A673 (cell line): ENCODE measurements around the gene LGALS3. TPM values are rescaled to one million over a fixed set of nuclear protein-coding genes. Genes with fewer than 3 reads are reported as not detected.

Source experiments
- BruUV-seq: library from RNA; stranded (reverse); fragments of 400-500 nt; replicated peaks from 2 replicates; lab custom pipeline; 2021; lab: Mats Ljungman, UMichigan
- CTCF ChIA-PET: fragments of 300-600 bp; sonication (Branson Sonifier 250); formaldehyde crosslinking; loops from one replicate; lab custom pipeline; 2022; ENCODE audit warnings: antibody characterized with exemption; lab: Charles Lee
- POLR2A ChIA-PET: fragments of 300-600 bp; sonication (Branson Sonifier 250); formaldehyde crosslinking; loops from one replicate; lab custom pipeline; 2022; ENCODE audit warnings: antibody characterized with exemption; ENCODE audit not compliant: low non-redundant PET; lab: Charles Lee
- DNase-seq: peaks from one replicate; pipeline ENCODE4 v3.0.0-alpha.2; 2015; ENCODE audit warnings: low spot score
- H3K27ac ChIP-seq: fragments of 200-600 bp; sonication (generic); 2 replicates; pipeline ENCODE4 v1.5.1; 2016; ENCODE audit warnings: mixed run types, low read depth, mild to moderate bottlenecking, mixed read lengths, antibody characterized with exemption, low read length; ENCODE audit not compliant: poor library complexity, severe bottlenecking
- H3K27me3 ChIP-seq: fragments of 200-600 bp; sonication (generic); replicated peaks from 2 replicates; pipeline ENCODE4 v1.6.1; 2017; ENCODE audit warnings: mixed run types, low read depth, mild to moderate bottlenecking, mixed read lengths, antibody characterized with exemption, low read length; ENCODE audit not compliant: insufficient read depth, poor library complexity
- H3K36me3 ChIP-seq: fragments of 200-600 bp; sonication (generic); 2 replicates; pipeline ENCODE4 v1.6.1; 2016; ENCODE audit warnings: mixed run types, mild to moderate bottlenecking, mixed read lengths, antibody characterized with exemption, low read length; ENCODE audit not compliant: insufficient read depth, poor library complexity, severe bottlenecking
- H3K4me1 ChIP-seq: fragments of 200-600 bp; sonication (generic); 2 replicates; pipeline ENCODE4 v1.6.1; 2017; ENCODE audit warnings: mixed run types, mild to moderate bottlenecking, mixed read lengths, antibody characterized with exemption, low read length; ENCODE audit not compliant: insufficient read depth, poor library complexity, severe bottlenecking
- H3K4me3 ChIP-seq: fragments of 200-600 bp; sonication (generic); 2 replicates; pipeline ENCODE4 v1.5.1; 2016; ENCODE audit warnings: low read depth, mixed run types, mild to moderate bottlenecking, mixed read lengths, low read length; ENCODE audit not compliant: poor library complexity, severe bottlenecking
- H3K9me3 ChIP-seq: fragments of 200-600 bp; sonication (generic); 2 replicates; pipeline ENCODE4 v1.6.1; 2016; ENCODE audit warnings: mixed run types, low read depth, mild to moderate bottlenecking, mixed read lengths, antibody characterized with exemption, low read length; ENCODE audit not compliant: poor library complexity, severe bottlenecking
- EZH2 ChIP-seq: fragments of 200-600 bp; sonication (generic); IDR thresholded peaks from 2 replicates; pipeline ENCODE4 v1.6.1; 2017; ENCODE audit warnings: borderline replicate concordance, low read depth, mild to moderate bottlenecking, mixed read lengths, antibody characterized with exemption, low read length; ENCODE audit not compliant: poor library complexity, severe bottlenecking
- intact Hi-C: fragments of 100-400 bp; cut with micrococcal nuclease; formaldehyde crosslinking; loops from one replicate; pipeline ENCODE4 v1.10.0; 2022; ENCODE audit not compliant: unreplicated experiment
- total RNA-seq: library from RNA; stranded (reverse); gene quantifications from 2 replicates; pipeline ENCODE4 v1.2.3, GENCODE V29; 2021
- TF ChIP-seq, protein P1 (sequence below): fragments of 300-800, 200-600 bp; sonication (generic); conservative IDR thresholded peaks from 2 replicates; pipeline ENCODE4 v1.5.1; 2017; ENCODE audit warnings: low read depth, mild to moderate bottlenecking, antibody characterized with exemption, low read length, moderate library complexity, mixed read lengths

LGALS3 gene
- total RNA-seq, 1 experiment from 2014 or later = 11.0 TPM

DNA sequence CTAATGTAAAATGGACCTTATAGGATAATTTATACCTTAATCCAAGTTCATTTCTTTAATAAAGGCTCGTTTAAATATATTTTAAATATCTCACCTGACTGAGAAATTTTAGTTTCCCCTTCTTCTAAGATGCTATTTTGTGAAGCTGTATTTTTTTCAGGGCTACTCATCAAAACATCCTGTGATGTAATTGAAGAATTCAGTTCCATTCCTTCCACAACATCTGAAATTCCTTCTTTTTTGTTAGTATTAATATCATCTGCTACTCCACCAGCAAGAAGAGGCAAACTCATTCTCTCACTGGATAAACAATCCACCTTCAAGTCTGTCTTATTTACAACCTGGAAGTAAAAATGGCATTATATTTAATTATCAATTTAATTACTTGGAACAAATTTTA lies 22.5 kb downstream of the LGALS3 start:
- Histone ChIP-seq H3K27ac (no peak overlapping the region), H3K4me1 (no peaks in the 10 kb centered on the region), H3K36me3 (peaks cover 89% of the 10 kb centered on the region), H3K9me3 (no peaks in the 10 kb centered on the region), H3K4me3 (no peak overlapping the region), H3K27me3 (no peaks in the 10 kb centered on the region)
- no peak for DNase-seq
- ChIA-PET POLR2A (no interaction called here), CTCF (no interaction called here)
- TF ChIP-seq, protein P1, sequence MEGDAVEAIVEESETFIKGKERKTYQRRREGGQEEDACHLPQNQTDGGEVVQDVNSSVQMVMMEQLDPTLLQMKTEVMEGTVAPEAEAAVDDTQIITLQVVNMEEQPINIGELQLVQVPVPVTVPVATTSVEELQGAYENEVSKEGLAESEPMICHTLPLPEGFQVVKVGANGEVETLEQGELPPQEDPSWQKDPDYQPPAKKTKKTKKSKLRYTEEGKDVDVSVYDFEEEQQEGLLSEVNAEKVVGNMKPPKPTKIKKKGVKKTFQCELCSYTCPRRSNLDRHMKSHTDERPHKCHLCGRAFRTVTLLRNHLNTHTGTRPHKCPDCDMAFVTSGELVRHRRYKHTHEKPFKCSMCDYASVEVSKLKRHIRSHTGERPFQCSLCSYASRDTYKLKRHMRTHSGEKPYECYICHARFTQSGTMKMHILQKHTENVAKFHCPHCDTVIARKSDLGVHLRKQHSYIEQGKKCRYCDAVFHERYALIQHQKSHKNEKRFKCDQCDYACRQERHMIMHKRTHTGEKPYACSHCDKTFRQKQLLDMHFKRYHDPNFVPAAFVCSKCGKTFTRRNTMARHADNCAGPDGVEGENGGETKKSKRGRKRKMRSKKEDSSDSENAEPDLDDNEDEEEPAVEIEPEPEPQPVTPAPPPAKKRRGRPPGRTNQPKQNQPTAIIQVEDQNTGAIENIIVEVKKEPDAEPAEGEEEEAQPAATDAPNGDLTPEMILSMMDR = no peak
- TF ChIP-seq EZH2 = no peak
- BruUV-seq = no TSS peak
- intact Hi-C loops = no loop called here

DNA sequence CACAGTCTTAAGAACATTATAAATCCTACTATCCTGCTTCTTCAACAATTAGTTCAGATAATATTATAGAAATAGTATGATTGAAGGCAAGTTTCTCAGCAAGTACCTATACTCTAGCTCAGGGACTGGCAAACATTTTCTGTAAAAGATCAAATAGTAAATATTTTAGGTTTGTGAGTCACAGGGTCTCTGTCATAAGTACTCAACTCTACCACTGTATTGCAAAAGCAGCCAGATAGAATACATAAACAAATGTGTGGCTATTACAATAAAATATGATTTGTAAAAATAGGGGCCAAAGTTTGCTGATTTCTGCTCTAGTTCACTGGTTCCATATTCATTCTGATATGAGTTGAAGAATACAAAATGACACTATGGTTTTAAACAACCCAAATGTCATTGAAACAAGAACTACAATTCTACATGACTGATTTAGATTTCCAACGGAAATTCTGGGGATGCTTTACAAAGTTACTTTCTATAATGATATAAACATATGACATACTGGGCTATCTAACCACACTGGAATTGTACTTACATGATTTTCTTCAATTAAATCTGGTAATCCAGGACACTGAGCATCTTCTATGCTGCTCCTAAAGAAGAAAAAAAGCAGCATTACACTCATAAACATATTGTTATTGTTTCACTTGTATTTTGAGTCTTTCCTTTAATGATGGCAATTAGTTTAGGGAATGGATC lies 23.2 kb downstream of the LGALS3 start:
- POLR2A ChIA-PET = no interaction called here
- Histone ChIP-seq H3K4me3 (no peak overlapping the region), H3K27me3 (no peaks in the 10 kb centered on the region), H3K9me3 (no peaks in the 10 kb centered on the region), H3K36me3 (peaks cover 89% of the 10 kb centered on the region), H3K4me1 (no peaks in the 10 kb centered on the region), H3K27ac (no peak overlapping the region)
- BruUV-seq = no TSS peak
- TF ChIP-seq EZH2 = no peak
- TF ChIP-seq, protein P1 = no peak
- DNase-seq = no peak
- intact Hi-C loops = no loop called here
- CTCF ChIA-PET = no interaction called here

DNA sequence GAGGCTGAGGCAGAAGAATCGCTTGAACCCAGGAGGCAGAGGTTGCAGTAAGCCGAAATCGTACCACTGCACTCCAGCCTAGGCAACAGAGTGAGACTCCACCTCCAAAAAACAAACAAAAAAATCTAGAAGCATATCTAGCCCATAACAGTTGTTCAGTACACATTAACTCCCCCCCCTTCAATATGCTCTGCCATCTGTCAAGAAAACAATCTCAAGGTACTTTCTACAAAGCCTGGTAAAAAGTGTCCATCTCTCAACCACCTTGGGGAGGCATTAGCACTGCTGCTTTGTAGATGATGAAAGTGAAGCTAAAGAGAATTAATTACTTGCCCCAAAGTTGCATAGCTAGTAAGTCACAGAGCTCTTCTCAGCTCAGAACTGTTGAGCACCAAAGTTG lies 24.9 kb downstream of the LGALS3 start:
- no peaks in the 10 kb centered on the region for H3K27me3 ChIP-seq
- TF ChIP-seq, protein P1 = no peak
- no peak for TF ChIP-seq EZH2
- no TSS peak for BruUV-seq
- ChIA-PET POLR2A (no interaction called here), CTCF (no interaction called here)
- no peak overlapping the region for H3K27ac ChIP-seq
- H3K4me3 ChIP-seq = no peak overlapping the region
- DNase-seq = no peak
- H3K4me1 ChIP-seq = no peaks in the 10 kb centered on the region
- intact Hi-C loops = no loop called here
- H3K9me3 ChIP-seq = no peaks in the 10 kb centered on the region
- H3K36me3 ChIP-seq = peaks cover 86% of the 10 kb centered on the region
